HG03378 (cell line): ENCODE results near the gene THOC5.
"Not testable (repeated sequence)": the region's sequence is repeated elsewhere in the genome, so short reads cannot be mapped to it uniquely, and the experiment has no call there.

Source experiments
- ATAC-seq: cut with Tn5 transposase; IDR thresholded peaks from one replicate; pipeline ENCODE4 v1.9.1; 2021; ENCODE audit warnings: mild to moderate bottlenecking, moderate library complexity; ENCODE audit not compliant: unreplicated experiment

Gene THOC5

DNA sequence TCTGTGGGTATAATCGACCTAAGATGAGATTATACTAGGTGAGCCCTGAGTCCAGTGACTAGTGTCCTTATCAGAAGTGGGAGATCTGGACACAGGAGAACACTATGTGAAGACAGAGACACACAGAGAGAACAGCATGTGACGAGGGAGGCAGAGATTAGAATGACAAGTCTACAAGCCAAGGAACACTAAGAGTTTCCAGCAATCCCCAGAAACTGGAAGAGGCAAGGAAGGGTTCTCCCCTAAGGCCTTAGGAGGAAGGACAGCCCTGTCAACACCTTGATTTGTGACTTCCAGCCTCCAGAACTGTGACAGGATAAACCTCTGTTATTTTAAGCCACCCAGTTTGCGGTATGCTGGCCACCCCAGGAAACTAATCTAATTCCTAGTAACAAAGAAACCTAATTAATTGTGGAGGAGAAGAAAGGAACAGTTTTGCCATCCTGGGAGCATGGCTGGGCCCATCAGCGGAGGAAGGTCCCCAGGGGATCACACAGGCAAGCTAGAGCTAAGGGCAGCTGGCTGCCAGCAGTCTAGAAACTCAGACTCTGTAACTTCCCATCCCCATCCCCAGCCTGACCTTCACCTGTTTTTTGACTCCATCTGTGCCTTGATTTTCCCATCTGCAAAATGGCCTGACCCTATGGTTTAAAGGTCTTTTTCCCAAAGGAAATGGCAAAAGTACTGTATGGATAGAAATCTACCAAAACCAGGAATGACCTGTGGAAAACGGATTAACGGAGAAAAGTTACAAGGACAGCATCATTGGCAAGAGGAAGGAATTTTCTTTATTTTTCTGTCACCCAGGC, 10.3 kb upstream of the THOC5 start:
- no peak for ATAC-seq

DNA sequence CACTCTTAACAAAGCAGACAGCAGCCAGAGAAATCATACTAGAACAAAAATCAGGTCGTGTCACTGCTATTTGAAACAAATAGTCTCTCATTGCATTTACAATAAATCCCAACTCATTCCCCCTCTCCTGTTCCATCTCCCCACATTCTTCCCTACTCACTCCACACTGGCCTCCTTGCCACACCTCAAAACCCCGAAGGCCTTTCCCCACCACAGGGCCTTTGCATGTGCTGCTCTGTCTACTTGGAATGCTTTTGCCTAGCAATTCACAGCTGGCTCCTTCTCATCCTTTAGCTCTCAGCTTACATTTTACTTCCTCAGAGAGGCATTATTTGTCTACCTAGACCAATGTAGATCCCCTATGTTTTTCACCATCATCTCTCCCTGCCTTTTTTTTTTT, 6.3 kb upstream of the THOC5 start:
- no peak for ATAC-seq

DNA sequence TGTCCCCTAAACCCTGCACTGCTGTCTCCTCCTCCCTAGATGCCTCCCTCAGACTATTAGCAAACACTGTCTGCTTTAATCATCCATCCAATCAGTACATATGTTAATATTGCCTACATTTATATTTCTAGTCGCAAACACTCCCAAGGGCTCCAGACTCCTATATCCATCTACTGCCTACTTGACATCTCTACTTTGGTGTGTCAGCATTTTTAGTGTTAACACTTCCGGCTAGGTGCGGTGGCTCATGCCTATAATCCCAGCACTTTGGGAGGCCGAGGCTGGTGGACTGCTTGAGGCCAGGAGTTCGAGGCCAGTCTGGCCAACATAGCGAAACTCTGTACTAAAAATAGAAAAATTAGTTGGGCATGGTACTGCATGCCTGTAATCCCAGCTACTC, 5.5 kb upstream of the THOC5 start:
- ATAC-seq = no peak

DNA sequence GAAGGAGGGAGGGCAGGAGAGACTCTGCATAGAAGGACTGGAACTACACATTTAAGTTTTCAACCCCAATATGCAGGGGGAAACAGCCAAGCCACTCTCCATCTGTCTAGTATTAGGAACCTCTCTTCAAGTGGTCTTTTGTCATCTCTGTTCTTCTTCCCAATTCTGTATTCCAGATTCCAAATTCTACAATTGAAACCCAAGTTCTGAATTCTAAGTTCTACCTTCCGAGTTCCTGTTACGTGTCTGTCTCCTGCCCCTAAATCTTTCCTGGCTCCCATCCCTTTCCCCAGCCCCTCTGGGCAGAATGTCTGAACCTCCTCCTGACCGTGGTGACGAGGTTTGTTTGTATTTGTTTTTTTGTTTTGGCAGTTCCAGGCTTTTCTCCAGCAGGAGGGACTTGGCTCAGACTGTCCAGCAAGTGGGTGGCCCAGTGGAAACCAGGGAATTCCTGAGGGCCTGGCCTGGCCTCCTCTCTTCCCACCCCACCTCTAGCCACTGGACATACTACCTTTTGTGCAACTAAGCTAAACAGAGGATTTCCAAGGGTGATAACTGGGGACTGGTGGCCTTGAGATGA, 1.6 kb upstream of the THOC5 start:
- no peak for ATAC-seq

DNA sequence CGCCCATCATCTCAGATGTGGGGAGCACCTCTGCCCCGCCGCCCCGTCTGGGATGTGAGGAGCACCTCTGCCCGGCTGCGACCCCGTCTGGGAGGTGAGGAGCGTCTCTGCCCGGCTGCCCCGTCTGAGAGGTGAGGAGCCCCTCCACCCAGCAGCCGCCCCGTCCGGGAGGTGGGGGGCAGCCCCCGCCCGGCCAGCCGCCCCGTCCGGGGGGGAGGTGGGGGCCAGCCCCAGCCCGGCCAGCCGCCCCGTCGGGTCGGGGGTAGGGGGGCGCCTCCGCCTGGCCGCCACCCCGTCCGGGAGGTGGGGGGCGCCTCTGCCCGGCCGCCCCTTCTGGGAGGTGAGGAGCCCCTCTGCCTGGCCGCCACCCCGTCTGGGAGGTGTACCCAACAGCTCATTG, 1.2 kb downstream of the THOC5 start:
- ATAC-seq = not testable (repeated sequence)

DNA sequence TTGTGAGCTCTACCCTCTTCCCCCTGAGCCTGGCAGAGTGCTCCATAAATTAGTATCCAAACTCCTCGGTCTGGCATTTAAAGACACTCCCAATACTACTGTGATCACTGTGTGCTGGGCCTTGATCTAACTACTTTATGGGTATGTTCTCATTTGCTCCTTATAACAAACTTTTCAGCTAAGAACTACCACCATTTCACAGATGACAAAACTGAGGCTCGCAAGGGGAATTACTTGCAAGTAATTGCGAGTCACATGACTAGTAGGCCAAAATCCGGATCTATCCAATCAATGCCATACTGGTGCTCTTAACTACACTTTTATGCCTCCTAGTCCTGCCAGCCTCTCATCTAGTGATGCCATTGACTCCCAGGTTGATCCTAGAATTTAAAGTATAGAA, 3.6 kb downstream of the THOC5 start:
- ATAC-seq = no peak

DNA sequence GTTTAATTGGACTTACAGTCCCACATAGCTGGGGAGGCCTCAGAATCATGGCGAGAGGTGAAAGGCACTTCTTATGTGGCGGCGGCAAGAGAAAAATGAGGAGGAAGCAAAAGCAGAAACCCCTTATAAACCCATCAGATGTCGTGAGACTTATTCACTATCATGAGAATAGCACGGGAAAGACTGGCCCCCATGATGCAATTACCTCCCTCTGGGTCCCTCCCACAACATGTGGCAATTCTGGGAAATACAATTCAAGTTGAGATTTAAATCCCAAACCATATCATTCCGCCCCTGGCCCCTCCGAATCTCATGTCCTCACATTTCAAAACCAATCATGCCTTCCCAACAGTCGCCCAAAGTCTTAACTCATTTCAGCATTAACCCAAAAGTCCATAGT, 8.5 kb downstream of the THOC5 start:
- not testable (repeated sequence) for ATAC-seq

DNA sequence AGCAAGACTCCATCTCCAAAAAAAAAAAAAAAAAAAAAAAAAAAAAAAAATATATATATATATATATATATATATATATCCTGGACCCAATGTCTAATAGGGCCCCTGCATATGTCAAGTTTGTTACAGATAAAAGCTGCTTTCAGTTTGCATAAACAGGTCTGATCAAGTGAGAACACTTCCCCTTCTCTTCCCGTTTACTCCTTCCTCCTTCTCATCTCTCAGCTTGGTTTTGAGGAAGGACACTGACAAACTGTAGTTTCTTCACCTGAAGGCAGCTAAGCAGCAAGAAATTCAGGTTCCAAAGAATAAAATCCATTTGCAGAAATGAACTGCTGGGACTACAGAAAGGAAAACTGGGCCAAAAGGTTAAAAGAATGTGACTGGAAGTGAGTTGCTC, 11.7 kb downstream of the THOC5 start:
- ATAC-seq = no peak

DNA sequence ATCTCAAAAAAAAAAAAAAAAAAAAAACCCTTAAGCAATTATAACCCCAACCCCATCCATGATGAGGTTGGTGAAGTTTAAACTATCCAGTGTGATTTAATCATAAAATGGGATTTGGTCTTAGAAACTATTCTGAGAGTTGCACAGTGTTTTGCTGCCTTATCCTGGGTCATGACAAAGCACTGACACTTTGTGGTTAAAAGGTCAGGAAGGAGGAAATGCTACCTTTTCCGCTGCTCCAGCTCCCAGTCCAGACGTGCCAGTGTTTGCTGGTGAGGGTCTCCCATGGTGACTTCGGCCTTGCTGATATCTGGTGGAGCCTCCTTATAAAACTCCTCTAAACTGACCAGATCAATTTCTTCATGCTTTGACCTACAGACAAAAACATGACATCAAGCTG, 14.5 kb downstream of the THOC5 start:
- no peak for ATAC-seq

DNA sequence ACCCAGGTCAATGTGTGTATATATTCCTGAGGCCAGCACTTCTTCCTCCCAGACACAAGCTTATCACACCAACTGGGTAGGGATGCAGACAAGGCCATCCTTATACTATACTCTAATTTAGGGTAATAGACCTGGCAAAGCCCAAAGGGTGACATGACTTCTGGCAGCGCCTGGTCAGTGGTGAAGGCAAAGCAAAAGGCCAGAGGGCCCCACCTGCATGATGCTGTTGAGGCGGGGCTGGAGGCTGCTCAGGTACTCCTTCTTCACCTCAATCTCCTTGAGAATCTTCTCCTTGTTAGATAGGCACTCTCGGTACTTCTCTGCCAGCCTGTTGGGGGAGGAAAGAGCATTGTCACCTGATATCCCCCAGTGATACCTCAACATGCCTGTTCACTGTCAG, 17.1 kb downstream of the THOC5 start:
- no peak for ATAC-seq

DNA sequence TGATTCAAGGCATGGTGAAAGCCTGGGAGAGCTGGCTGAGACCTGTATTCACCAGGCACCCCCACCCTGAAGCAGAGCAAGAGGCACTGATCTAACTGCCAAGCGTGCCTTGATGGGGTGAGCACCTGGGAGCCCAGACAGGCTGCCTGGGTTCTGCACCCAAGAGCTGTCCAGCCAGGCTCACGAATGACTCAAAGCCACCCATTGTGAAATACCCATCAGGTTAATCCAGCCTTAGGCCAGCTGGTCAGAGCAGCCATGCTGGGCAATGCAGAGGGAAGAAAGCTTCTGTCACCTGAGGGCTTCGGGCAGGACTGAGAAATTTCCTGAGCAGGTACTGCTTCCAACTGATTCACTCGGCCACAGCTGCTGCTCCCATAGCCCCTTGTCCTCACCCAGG, 22.1 kb downstream of the THOC5 start:
- ATAC-seq = no peak

DNA sequence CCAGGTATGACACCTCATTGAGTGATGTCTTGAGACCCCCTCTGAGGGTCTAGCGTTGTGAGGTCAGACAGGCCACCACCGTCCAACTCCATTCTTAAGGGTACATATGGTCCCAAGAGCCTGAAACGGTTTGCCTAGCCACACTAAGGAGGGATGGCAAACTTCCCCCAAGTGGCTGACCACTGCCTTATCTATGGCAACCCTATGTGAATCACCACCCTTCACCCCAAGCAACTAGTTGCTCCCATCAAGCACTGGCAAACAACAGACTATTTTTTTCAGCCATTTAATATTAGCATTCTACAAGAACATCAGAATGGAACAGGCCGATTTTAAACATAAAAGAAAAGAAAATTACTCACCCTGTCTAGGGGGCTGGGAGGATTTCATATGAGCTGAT, 22.8 kb downstream of the THOC5 start:
- ATAC-seq = no peak

DNA sequence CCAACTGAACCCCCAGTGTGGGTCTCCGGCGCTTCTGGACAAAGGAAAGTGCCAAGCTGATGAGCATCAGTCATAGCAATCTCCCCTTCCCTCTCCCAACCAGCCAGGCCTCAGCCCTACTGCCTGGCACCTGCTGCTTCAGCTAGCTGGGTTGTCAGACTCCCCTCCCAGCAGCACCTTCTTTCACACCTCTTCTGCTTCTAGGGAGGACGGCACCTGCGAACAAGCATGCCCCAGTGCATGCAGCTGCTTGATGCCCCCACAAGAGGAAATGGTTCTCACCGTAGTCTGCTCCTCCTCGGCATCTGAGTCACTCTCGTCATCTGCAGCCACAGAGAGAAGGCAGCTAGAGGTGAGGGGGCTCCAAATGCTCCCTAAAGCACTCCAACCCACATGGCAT, 25.4 kb downstream of the THOC5 start:
- no peak for ATAC-seq

DNA sequence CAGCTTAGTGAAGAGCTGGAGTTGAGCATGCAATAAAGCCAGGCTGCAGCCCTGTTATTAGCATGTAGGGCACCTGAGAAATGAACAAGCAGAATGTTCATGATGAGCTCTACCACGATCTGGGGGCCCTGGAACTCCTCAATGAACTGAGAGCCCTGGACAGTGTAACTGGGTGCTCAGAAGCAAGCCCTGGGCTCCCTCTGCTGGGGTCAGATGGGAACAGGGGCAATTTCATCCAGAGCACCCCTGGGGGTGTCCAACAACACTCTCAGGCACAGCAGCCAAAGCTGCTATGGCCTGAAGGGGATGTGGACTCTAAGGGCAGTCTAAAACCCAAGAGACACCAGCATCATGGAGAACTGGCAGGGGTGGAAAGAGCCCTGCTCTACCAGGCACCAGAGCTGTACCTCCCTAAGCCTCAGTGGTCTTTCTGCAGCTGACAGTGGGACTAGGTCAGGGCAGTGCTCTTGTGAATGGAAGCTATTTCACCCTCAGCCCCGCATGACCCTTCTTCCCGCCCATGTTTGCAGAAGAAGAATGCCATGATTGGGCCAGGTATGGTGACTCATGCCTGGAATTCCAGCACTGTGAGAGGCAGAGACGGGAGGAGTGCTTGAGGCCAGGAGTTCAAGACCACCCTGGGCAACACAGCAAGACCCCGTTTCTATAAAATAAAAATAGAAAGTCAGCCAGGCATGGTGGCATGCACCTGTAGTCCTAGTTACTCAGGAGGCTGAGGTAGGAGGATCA, 28.9 kb downstream of the THOC5 start:
- ATAC-seq = no peak

DNA sequence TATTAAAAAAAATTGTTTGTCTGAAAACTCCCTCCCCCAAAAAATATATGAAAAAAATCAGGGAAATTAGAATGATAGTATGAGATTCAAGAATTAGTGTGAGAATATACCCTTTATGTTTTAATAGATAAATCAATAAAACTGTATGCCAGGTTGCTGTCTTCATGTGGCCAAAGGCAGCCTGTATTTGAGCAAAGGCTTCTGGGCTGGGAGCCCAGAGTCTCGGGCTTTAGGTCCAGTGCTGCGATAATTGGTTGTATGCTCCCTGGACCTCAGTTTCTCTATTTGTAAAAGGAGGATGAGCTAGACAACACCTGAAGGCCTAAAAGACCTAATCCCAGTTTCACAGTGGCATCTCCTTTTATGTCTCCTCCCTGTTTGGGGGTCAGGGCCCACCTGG, 29.8 kb downstream of the THOC5 start:
- no peak for ATAC-seq

DNA sequence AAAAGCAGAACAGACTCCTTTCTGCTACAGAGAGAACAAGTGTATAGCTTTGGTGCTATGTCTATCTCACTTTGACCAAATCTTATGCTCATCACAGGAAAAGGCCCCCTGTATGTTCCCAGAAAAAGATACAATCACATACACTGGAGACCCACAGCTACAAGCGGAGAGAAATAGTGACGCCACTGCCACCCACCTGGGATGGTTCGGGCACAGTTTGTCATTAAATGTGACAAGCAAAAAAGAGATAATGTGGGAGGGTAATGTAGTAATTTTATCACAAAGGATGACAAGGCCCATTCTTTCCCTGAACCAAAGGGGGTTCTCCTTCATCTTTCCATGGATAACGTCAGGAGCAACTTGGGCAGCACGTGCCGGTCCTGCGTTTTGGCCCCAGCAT, 32.0 kb downstream of the THOC5 start:
- no peak for ATAC-seq

DNA sequence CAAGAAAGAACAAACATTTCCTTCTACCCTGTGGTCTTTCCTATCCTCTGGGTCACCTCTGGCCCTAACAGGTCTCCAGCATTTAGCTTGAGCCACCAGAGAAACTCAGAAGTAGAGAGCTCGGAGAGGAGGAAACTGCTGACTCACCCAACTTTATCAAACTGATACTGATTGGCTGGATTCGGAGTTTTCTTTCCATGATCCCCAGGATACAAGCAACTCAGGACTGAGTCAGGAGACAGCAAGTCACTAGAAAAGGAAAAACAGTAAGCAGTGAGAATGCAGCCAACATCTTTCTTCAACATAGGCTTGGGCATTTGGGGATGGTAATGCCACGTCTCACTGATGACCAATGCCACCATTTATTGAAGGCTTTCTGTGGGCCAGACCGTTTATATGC, 32.7 kb downstream of the THOC5 start:
- no peak for ATAC-seq

DNA sequence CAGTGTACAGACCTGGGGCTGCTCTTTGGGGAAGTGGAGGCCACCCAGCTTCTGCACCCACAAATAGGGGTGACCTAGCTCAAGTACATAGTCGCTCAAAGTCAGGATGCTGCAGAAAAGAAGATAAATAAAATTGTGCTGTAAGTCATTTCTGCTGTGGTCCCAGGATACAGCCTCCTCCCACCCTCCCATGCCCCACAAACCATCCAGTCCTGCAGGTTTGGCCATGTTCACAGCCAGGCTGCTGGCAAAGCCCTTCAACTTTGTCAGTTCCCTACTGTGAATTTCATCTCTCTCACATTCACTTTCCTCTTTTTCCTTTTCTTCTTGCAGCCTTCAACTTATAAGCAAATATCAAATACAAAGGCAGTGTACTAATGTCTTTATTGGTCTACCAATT, 33.6 kb downstream of the THOC5 start:
- ATAC-seq = no peak

DNA sequence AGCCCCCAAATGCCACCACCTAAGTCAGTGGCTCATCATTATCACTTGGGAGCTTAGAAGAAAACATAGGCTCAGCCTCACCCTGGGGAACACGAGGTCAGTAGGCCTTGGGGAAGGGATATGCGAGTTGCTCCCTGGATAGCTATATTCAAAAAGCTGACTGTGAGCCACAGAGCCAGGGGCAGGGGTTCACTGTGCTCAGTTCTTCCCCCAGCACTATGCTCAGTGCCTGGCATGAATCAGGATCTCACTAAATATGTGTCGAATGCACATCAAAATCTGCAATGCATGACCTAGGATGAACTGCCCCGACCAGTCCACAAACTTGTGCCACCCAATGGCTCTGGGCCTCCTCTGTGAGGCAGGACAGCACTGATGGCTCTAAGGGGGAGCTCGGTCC, 35.1 kb downstream of the THOC5 start:
- no peak for ATAC-seq

DNA sequence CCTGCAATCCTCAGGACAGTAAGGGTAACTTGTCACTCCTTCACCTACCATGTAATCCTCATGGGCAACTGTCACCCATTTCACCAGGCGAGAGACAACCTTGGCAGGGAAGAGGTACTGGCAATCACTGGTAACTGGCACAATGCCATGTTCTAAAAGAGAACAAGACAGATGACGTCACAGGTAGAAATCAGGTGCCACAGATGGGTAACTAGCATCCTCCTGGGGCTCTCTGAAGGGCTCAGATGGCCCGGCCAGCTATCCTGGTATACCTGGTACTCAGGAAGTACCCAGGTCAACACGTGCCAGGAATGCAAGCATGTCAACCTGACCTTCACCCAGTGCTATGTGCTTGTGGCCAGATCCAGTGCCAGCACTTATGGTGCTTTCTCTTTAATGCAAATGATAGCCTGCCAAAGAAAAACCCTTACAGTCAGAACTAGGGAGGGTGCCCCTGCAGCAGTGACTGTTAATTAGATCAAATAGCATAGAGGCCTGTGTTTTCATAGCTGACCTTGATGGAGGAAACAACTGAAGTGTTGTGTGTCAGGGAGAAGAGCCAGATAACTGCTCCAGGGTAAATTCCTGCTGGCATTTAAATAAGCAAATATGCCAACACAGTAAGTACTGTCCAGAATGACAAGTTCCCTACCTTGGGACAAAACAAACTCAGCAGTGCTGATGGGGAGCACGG, 36.2 kb downstream of the THOC5 start:
- no peak for ATAC-seq

DNA sequence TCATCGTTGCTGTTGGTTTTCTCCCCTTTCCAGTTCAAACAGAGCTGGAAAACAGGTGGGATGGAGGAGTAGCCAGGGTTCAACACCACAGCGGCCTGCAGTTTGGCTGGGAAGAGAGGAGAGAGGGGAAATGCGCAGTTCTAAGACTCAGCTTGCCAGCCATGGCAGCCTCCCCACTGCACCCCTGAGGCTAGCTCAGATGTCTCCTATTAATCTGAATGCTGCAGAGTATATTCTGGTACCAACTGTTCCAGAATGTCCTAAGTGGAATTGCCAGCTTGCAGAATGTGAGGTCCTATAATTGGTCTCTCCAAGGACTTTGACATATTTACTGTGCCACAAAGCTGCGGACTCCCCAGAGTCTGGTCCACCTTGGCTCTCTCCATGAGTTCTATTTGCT, 41.5 kb downstream of the THOC5 start:
- no peak for ATAC-seq
